CD4-positive, alpha-beta T cell (primary cell): ENCODE results near the gene RUNDC1. TPM values are rescaled to one million over a fixed set of nuclear protein-coding genes. Genes with fewer than 3 reads are reported as not detected.

ENCODE experiments used
- ATAC-seq: fragments of 200-7000 bp; cut with Tn5 transposase; one replicate; pipeline ENCODE4 v1.10.0; 2022; ENCODE audit warnings: mild to moderate bottlenecking; ENCODE audit not compliant: poor library complexity
- CTCF ChIA-PET: fragments of 350-600 bp; sonication (Branson Sonifier 250); formaldehyde crosslinking; loops from one replicate; lab custom pipeline; 2021; ENCODE audit warnings: antibody characterized with exemption, inconsistent platforms; lab: Charles Lee
- POLR2A ChIA-PET: fragments of 350-600 bp; sonication (Branson Sonifier 250); formaldehyde crosslinking; loops from one replicate; lab custom pipeline; 2021; ENCODE audit warnings: antibody characterized with exemption, inconsistent platforms; lab: Charles Lee
- DNase-seq, 14 experiments: peaks; one replicate each; pipeline ENCODE4 v3.0.0-alpha.2; 2013 to 2020; ENCODE audit warnings: mixed read lengths in 2 of 14
- H3K27ac ChIP-seq, 2 donors: one replicate each; pipeline versions ENCODE4 v1.5.1 to v1.7.0; 2013; ENCODE audit warnings: low read length in 2 of 2, low read depth in 1 of 2, mild to moderate bottlenecking in 1 of 2
- H3K27me3 ChIP-seq, 2 experiments: 1 replicate in 1 of 2; 2 replicates in 1 of 2; pipeline versions ENCODE4 v1.6.1 to v1.7.0; 2013; ENCODE audit warnings: low read length in 2 of 2, control low read depth in 1 of 2, mild to moderate bottlenecking in 1 of 2, moderate library complexity in 1 of 2; ENCODE audit not compliant: insufficient read depth in 2 of 2, control insufficient read depth in 1 of 2
- H3K36me3 ChIP-seq: one replicate; pipeline ENCODE4 v1.6.1; 2013; ENCODE audit warnings: low read length, control low read depth; ENCODE audit not compliant: insufficient read depth
- H3K4me1 ChIP-seq: one replicate; pipeline ENCODE4 v1.6.1; 2013; ENCODE audit warnings: low read length, control low read depth; ENCODE audit not compliant: insufficient read depth
- H3K4me3 ChIP-seq: one replicate; pipeline ENCODE4 v1.5.1; 2013; ENCODE audit warnings: mild to moderate bottlenecking, low read length, moderate library complexity
- H3K9me3 ChIP-seq, 2 experiments: 1 replicate in 1 of 2; 2 replicates in 1 of 2; pipeline versions ENCODE4 v1.6.1 to v1.7.0; 2013; ENCODE audit warnings: low read length in 2 of 2, mild to moderate bottlenecking in 2 of 2, control low read depth in 1 of 2, moderate library complexity in 1 of 2; ENCODE audit not compliant: control insufficient read depth in 1 of 2, insufficient read depth in 1 of 2
- H3K27ac Mint-ChIP-seq: one replicate; pipeline ENCODE4 v1.8.0; 2020; ENCODE audit warnings: mixed read lengths
- H3K27me3 Mint-ChIP-seq: one replicate; pipeline ENCODE4 v1.8.0; 2021; ENCODE audit warnings: mixed read lengths
- H3K36me3 Mint-ChIP-seq: one replicate; pipeline ENCODE4 v1.8.0; 2021; ENCODE audit warnings: low read depth, mixed read lengths
- H3K4me1 Mint-ChIP-seq: one replicate; pipeline ENCODE4 v1.8.0; 2021; ENCODE audit warnings: low read depth, mixed read lengths
- H3K4me3 Mint-ChIP-seq: one replicate; pipeline ENCODE4 v1.8.0; 2020; ENCODE audit warnings: mild to moderate bottlenecking, mixed read lengths
- H3K9me3 Mint-ChIP-seq: one replicate; pipeline ENCODE4 v1.8.0; 2020; ENCODE audit warnings: mixed read lengths
- CTCF ChIP-seq: fragments of 200-600 bp; IDR thresholded peaks from one replicate; pipeline ENCODE4 v1.8.0; 2022; ENCODE audit warnings: antibody characterized with exemption, mild to moderate bottlenecking
- intact Hi-C, 2 experiments: fragments of 100-400 bp; cut with DNase I in 1 of 2; cut with micrococcal nuclease in 1 of 2; formaldehyde crosslinking; loops; one replicate each; pipeline versions ENCODE4 v1.15.1 to v1.9.0; 2023 to 2025; cut with DNase I, micrococcal nuclease
- polyA plus RNA-seq, 2 donors: library from polyadenylated mRNA; unstranded; fragments of 120-200 nt; gene quantifications; one replicate each; pipeline ENCODE4 v1.2.1, GENCODE V29; 2013
- total RNA-seq, 174 experiments: library from RNA in 2 of 174; stranded (reverse) in 2 of 174; gene quantifications; one replicate each; pipeline ENCODE4 v1.2.3 and lab custom pipeline; 2021 to 2026

RUNDC1 gene
- total RNA-seq (10 to 100 TPM; 11.6 to 11.7 TPM), total RNA-seq (lab: John Stamatoyannopoulos, UW) (19.6 to 59.3 (median 36.1) reads per million in 172 experiments)
- polyA plus RNA-seq (2013, experiment 1 of 2): 8.1 TPM
- polyA plus RNA-seq (2013, experiment 2 of 2): 8.3 TPM

GRCh38 chr17:42980274-42980765 lies at the start of gene RUNDC1:
TSS of gene RUNDC1 (plus strand) at chr17:42980565. CDS start at chr17:42980577, 12 bp downstream.
- intact Hi-C loops: loop anchor here (1.0 to 5.0 kb wide), 2 partner anchors 18 to 148 kb away; partner anchors contain the start of genes RPL27 (in 2 of the 2) and PSME3 (in 1 of the 2)
- POLR2A ChIA-PET: interaction anchor here (0.6 to 6.2 kb wide), 4 partner anchors 18 to 409 kb away, joined by 3 to 33 read pairs (median 5); partner anchors contain the start of gene RPL27
- peak within 1 kb of the TSS; percentile 58 to 66 for H3K27ac ChIP-seq
- H3K4me3 ChIP-seq: peak within 1 kb of the TSS; percentile 87
- Mint-ChIP-seq H3K27me3 (no peaks in the 10 kb centered on the region), H3K27ac (peak within 1 kb of the TSS; percentile 84), H3K4me1 (peaks cover 41% of the 10 kb centered on the region), H3K36me3 (peaks cover 30% of the 10 kb centered on the region), H3K9me3 (no peaks in the 10 kb centered on the region), H3K4me3 (peak within 1 kb of the TSS; percentile 95)
- peak; percentile 86 for ATAC-seq
- no peaks in the 10 kb centered on the region for H3K9me3 ChIP-seq
- no peak for TF ChIP-seq CTCF
- H3K4me1 ChIP-seq: peaks cover 32% of the 10 kb centered on the region
- peak; percentile 79 to 96 (median 88) for DNase-seq
- peaks cover 16% of the 10 kb centered on the region for H3K36me3 ChIP-seq
- H3K27me3 ChIP-seq: no peaks in the 10 kb centered on the region
- CTCF ChIA-PET: interaction anchor here (0.7 to 2.5 kb wide), 7 partner anchors 16 to 161 kb away, joined by 3 to 20 read pairs (median 3); partner anchors contain the start of genes AARSD1, BECN1, IFI35 and RPL27

GRCh38 chr17:42937712-42938596 lies 42.4 kb upstream of the RUNDC1 start:
- Mint-ChIP-seq H3K9me3 (no peaks in the 10 kb centered on the region), H3K4me1 (no peaks in the 10 kb centered on the region), H3K36me3 (no peaks in the 10 kb centered on the region), H3K27me3 (peaks cover 7% of the 10 kb centered on the region), H3K27ac (no peak overlapping the region), H3K4me3 (no peak overlapping the region)
- H3K27me3 ChIP-seq: no peaks in the 10 kb centered on the region
- CTCF ChIA-PET: no interaction called here
- peak in 6 of 14 experiments; percentile 1 to 48 (median 24) for DNase-seq
- no peak for TF ChIP-seq CTCF
- no peaks in the 10 kb centered on the region for H3K9me3 ChIP-seq
- POLR2A ChIA-PET: no interaction called here
- no peak for ATAC-seq
- H3K27ac ChIP-seq: no peak overlapping the region
- H3K4me1 ChIP-seq: no peaks in the 10 kb centered on the region
- intact Hi-C loops: loop anchor here in 1 of 2 experiments (5.0 kb wide), 1 partner anchor 216 kb away; no protein-coding TSS in a partner anchor
- H3K36me3 ChIP-seq: no peaks in the 10 kb centered on the region
- no peak overlapping the region for H3K4me3 ChIP-seq

GRCh38 chr17:42944211-42944610 lies 36.2 kb upstream of the RUNDC1 start:
- peaks cover 4% of the 10 kb centered on the region for H3K36me3 Mint-ChIP-seq
- H3K4me1 Mint-ChIP-seq: no peaks in the 10 kb centered on the region
- CTCF ChIA-PET: interaction anchor here (0.6 kb wide), 1 partner anchor 568 kb away, joined by 3 read pairs; no protein-coding TSS in a partner anchor
- H3K4me3 Mint-ChIP-seq: no peak overlapping the region
- no peak overlapping the region for H3K27ac ChIP-seq
- ATAC-seq: no peak
- H3K9me3 ChIP-seq: no peaks in the 10 kb centered on the region
- H3K36me3 ChIP-seq: peaks cover 4% of the 10 kb centered on the region
- no peaks in the 10 kb centered on the region for H3K27me3 ChIP-seq
- no peaks in the 10 kb centered on the region for H3K27me3 Mint-ChIP-seq
- TF ChIP-seq CTCF: no peak
- no peak overlapping the region for H3K27ac Mint-ChIP-seq
- POLR2A ChIA-PET: no interaction called here
- no peaks in the 10 kb centered on the region for H3K9me3 Mint-ChIP-seq
- H3K4me1 ChIP-seq: no peaks in the 10 kb centered on the region
- H3K4me3 ChIP-seq: no peak overlapping the region
- DNase-seq: no peak
- intact Hi-C loops: no loop called here
